MG63 (cell line): ENCODE results near the gene NUDT19. TPM values are rescaled to one million over a fixed set of nuclear protein-coding genes. Genes with fewer than 3 reads are reported as not detected.
"Not testable (repeated sequence)": the region's sequence is repeated elsewhere in the genome, so short reads cannot be mapped to it uniquely, and the experiment has no call there.

Experiments
- DNase-seq: peaks from one replicate; pipeline ENCODE4 v3.0.0-alpha.2; 2020
- H3K27me3 ChIP-seq: fragments of 250-450 bp; sonication (Bioruptor Pico); 2 replicates; pipeline ENCODE4 v1.5.1; 2020; ENCODE audit warnings: mild to moderate bottlenecking, moderate library complexity
- H3K36me3 ChIP-seq: fragments of 250-450 bp; sonication (Bioruptor Pico); 2 replicates; pipeline ENCODE4 v1.5.1; 2020; ENCODE audit warnings: mild to moderate bottlenecking, moderate library complexity
- H3K4me3 ChIP-seq: fragments of 250-450 bp; sonication (Bioruptor Pico); 2 replicates; pipeline ENCODE4 v1.5.1; 2020; ENCODE audit warnings: mild to moderate bottlenecking, moderate library complexity
- H3K9me3 ChIP-seq: fragments of 250-450 bp; sonication (Bioruptor Pico); 2 replicates; pipeline ENCODE4 v1.5.1; 2020; ENCODE audit warnings: mild to moderate bottlenecking, moderate library complexity
- total RNA-seq: library from RNA; depleted of rRNA; stranded (reverse); fragments of >200 nt; shearing (Covaris generic); gene quantifications from 2 replicates; pipeline ENCODE4 v1.2.3, GENCODE V29; 2014; ENCODE audit warnings: low replicate concordance; rRNA removed

The NUDT19 gene
- total RNA-seq, 1 experiment from 2014 or later, result 18.0 TPM

DNA sequence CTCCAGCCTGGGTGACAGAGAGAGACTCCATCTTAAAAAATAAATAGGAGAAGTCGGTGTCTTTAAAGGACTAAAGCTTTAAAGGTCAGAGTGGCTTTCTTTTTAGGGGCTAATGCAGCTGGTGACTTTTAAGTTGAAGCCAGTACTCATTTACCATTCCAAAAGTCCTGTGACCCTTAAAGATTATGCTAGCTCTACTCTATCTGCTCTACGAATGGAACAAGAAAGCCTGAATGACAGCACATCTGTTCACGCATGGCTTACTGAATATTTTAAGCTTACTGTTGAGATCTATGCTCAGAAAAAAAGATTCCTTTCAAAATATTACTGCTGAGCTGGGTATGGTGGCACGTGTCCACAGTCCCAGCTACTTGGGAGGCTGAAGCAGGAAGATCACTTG is 44.3 kb downstream of the NUDT19 start:
- Histone ChIP-seq H3K27me3 (peaks cover 2% of the 10 kb centered on the region; the same call in 1 of the 2 replicates), H3K36me3 (no peaks in the 10 kb centered on the region), H3K9me3 (no peaks in the 10 kb centered on the region), H3K4me3 (no peak overlapping the region)
- DNase-seq, result no peak

GRCh38 chr19:32743021-32743420 is 51.4 kb downstream of the NUDT19 start:
- Histone ChIP-seq H3K4me3 (no peak overlapping the region), H3K36me3 (no peaks in the 10 kb centered on the region), H3K27me3 (no peaks in the 10 kb centered on the region), H3K9me3 (no peaks in the 10 kb centered on the region)
- DNase-seq, result no peak

DNA sequence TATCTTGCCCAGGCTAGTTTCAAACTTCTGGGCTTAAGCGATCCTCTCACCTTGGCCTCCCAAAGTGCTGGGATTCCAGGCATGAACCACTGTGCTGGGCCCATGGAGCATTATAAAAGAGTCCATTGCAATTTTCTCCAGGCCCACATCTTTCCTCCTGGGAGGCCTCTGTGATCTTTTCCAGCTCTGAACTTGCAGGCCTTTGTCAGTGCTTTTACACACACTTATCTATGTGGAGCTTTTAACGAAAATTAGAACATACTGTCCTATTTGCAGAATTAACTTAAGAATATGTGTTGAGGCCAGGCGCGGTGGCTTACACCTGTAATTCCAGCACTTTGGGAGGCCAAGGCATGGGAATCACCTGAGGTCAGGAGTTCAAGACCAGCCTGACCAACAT is 51.8 kb downstream of the NUDT19 start:
- Histone ChIP-seq H3K9me3 (no peaks in the 10 kb centered on the region), H3K36me3 (no peaks in the 10 kb centered on the region), H3K4me3 (no peak overlapping the region), H3K27me3 (no peaks in the 10 kb centered on the region)
- no peak for DNase-seq

- no peak for DNase-seq
- no peaks in the 10 kb centered on the region for H3K9me3 ChIP-seq
Observed at GRCh38 chr19:32744555-32745325, 53.1 kb downstream of the NUDT19 start.

GRCh38 chr19:32745594-32746251 is 54.1 kb downstream of the NUDT19 start:
- not testable (repeated sequence) for H3K9me3 ChIP-seq, DNase-seq, H3K27me3 ChIP-seq, H3K36me3 ChIP-seq, H3K4me3 ChIP-seq

More at GRCh38 chr19:32744555-32745325, 53.1 kb downstream of the NUDT19 start:
- Histone ChIP-seq H3K27me3 (no peaks in the 10 kb centered on the region), H3K36me3 (no peaks in the 10 kb centered on the region), H3K4me3 (no peak overlapping the region)

DNA sequence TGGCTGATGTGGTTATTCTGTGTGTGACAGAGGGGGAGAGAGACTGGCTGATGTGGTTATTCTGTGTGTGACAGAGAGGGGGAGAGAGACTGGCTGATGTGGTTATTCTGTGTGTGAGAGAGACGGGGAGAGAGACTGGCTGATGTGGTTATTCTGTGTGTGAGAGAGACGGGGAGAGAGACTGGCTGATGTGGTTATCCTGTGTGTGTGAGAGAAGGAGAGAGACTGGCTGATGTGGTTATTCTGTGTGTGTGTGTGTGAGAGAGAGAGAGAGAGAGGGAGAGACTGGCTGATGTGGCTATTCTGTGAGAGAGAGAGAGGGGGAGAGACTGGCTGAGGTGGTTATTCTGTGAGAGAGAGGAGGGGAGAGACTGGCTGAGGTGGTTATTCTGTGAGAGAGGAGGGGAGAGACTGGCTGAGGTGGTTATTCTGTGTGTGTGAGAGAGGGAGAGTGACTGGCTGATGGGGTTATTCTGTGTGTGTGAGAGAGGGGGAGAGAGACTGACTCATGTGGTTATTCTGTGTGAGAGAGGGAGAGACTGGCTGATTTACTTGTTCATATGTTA is 55.1 kb downstream of the NUDT19 start:
- not testable (repeated sequence) for DNase-seq, H3K36me3 ChIP-seq, H3K4me3 ChIP-seq, H3K9me3 ChIP-seq, H3K27me3 ChIP-seq

- DNase-seq, result no peak
- Histone ChIP-seq H3K36me3 (no peaks in the 10 kb centered on the region), H3K27me3 (no peaks in the 10 kb centered on the region), H3K9me3 (no peaks in the 10 kb centered on the region), H3K4me3 (no peak overlapping the region)
Observed at GRCh38 chr19:32748497-32748896, 56.9 kb downstream of the NUDT19 start.

- no peak for DNase-seq
- H3K4me3 ChIP-seq, result no peak overlapping the region
- H3K9me3 ChIP-seq, result no peaks in the 10 kb centered on the region
- H3K27me3 ChIP-seq, result no peaks in the 10 kb centered on the region
- H3K36me3 ChIP-seq, result no peaks in the 10 kb centered on the region
Observed at GRCh38 chr19:32748948-32749347, 57.3 kb downstream of the NUDT19 start.

GRCh38 chr19:32749361-32749760 is 57.7 kb downstream of the NUDT19 start:
- DNase-seq, result no peak
- peaks cover 4% of the 10 kb centered on the region; the same call in 1 of the 2 replicates for H3K27me3 ChIP-seq
- H3K4me3 ChIP-seq, result no peak overlapping the region
- no peaks in the 10 kb centered on the region for H3K36me3 ChIP-seq
- H3K9me3 ChIP-seq, result no peaks in the 10 kb centered on the region

DNA sequence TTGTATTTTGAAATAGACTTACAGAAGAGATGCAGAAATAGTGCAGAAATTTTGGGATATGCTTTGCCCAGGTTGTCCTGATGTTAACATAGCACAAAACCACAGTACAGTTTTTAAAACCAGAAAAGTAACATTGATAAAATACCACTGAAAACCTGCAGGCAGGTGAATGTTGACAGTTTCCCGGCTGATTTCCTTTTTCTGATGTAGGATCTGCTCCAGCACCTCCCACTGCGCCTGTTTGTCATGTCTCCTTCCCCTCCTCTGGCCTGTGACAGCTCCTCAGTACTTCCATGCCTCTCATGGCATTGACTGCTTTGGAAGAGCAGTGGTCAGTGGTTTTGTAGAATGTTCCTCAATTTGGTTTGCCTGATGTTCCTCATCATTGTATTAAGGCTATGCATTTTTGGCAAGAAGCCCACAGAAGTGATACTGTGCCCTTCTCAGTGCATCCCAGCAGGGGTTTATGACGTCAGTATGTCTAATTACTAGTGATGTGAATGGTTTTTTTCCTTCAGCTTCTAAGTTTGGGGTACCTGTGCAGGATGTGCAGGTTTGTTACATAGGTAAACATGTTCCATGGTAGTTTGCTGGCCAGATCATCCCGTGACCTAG is 58.9 kb downstream of the NUDT19 start:
- peaks cover 9% of the 10 kb centered on the region for H3K27me3 ChIP-seq
- no peak for DNase-seq
- H3K36me3 ChIP-seq, result no peaks in the 10 kb centered on the region
- H3K9me3 ChIP-seq, result no peaks in the 10 kb centered on the region
- H3K4me3 ChIP-seq, result no peak overlapping the region

DNA sequence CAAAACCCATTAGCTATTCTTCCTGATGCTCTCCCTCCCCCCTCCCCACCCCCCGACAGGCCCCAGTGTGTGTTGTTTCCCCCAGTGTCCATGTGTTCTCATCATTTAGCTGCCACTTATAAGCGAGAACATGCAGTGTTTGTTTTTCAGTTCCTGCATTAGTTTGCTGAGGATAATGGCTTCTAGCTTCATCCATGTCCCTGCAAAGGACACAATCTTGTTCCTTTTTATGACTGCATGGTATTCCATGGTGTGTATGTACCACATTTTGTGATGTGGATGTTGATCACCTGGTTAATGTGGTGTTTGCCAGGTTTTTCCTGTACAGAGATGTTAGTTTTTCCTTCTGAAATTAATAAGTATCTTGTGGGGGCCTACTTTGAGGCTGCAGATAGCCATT is 59.4 kb downstream of the NUDT19 start:
- Histone ChIP-seq H3K36me3 (no peaks in the 10 kb centered on the region), H3K4me3 (no peak overlapping the region), H3K27me3 (peaks cover 9% of the 10 kb centered on the region), H3K9me3 (no peaks in the 10 kb centered on the region)
- DNase-seq, result no peak

GRCh38 chr19:32757189-32757588 is 65.6 kb downstream of the NUDT19 start:
- Histone ChIP-seq H3K4me3 (no peak overlapping the region), H3K9me3 (no peaks in the 10 kb centered on the region), H3K27me3 (peaks cover 11% of the 10 kb centered on the region), H3K36me3 (no peaks in the 10 kb centered on the region)
- no peak for DNase-seq

Other genes starting within 250 kb of the NUDT19 start
- 245 and 384 TPM in 2 replicates for gene PDCD5, start 110.6 kb upstream of the NUDT19 start, total RNA-seq
- gene ANKRD27, start 16.6 kb upstream of the NUDT19 start, total RNA-seq, result 45.4 and 48.5 TPM in 2 replicates
- 0.37 and 1.2 TPM in 2 replicates for gene RGS9BP, start 16.0 kb upstream of the NUDT19 start, total RNA-seq
- 0.15 TPM in 1 of 2 replicates, not detected in the other for gene TDRD12, start 27.9 kb downstream of the NUDT19 start, total RNA-seq
- gene SLC7A9, start 177.9 kb downstream of the NUDT19 start, total RNA-seq, result not detected in 2 replicates